HG03457 (cell line): Measurements from ENCODE around the gene CMSS1.

Experiments used
- ATAC-seq: cut with Tn5 transposase; IDR thresholded peaks from one replicate; pipeline ENCODE4 v1.9.1; 2021; ENCODE audit warnings: moderate number of reproducible peaks; ENCODE audit not compliant: unreplicated experiment

CMSS1 gene

GRCh38 chr3:99850608-99851007 lies 32.9 kb downstream of the CMSS1 start:
- no peak for ATAC-seq

GRCh38 chr3:99851955-99852354 lies 34.3 kb downstream of the CMSS1 start:
- no peak for ATAC-seq

- no peak for ATAC-seq
These were observed 35.2 kb downstream of the CMSS1 start for GRCh38 chr3:99852851-99853250.

GRCh38 chr3:99854756-99855298 lies 37.2 kb downstream of the CMSS1 start:
- ATAC-seq, result no peak

GRCh38 chr3:99855900-99856299 lies 38.2 kb downstream of the CMSS1 start:
- ATAC-seq, result no peak

- no peak for ATAC-seq
These were observed 39.0 kb downstream of the CMSS1 start for GRCh38 chr3:99856437-99857220.

- ATAC-seq, result no peak
These were observed 39.6 kb downstream of the CMSS1 start for GRCh38 chr3:99857278-99857677.

GRCh38 chr3:99858469-99858868 lies 40.8 kb downstream of the CMSS1 start:
- ATAC-seq, result no peak

GRCh38 chr3:99859825-99860224 lies 42.2 kb downstream of the CMSS1 start:
- no peak for ATAC-seq

- ATAC-seq, result no peak
These were observed 43.6 kb downstream of the CMSS1 start for GRCh38 chr3:99861216-99861615.

- no peak for ATAC-seq
These were observed 44.5 kb downstream of the CMSS1 start for GRCh38 chr3:99862208-99862607.

GRCh38 chr3:99863002-99863401 lies 45.3 kb downstream of the CMSS1 start:
- ATAC-seq, result no peak

GRCh38 chr3:99863588-99863987 lies 45.9 kb downstream of the CMSS1 start:
- ATAC-seq, result no peak

GRCh38 chr3:99864289-99864688 lies 46.6 kb downstream of the CMSS1 start:
- ATAC-seq, result no peak

GRCh38 chr3:99865321-99865720 lies 47.7 kb downstream of the CMSS1 start:
- no peak for ATAC-seq

GRCh38 chr3:99866261-99866761 lies 48.6 kb downstream of the CMSS1 start:
- no peak for ATAC-seq

GRCh38 chr3:99867594-99868310 lies 50.1 kb downstream of the CMSS1 start:
- no peak for ATAC-seq

GRCh38 chr3:99868311-99868646 lies 50.6 kb downstream of the CMSS1 start:
- no peak for ATAC-seq

- ATAC-seq, result no peak
These were observed 52.0 kb downstream of the CMSS1 start for GRCh38 chr3:99869621-99870020.

- ATAC-seq, result no peak
These were observed 53.0 kb downstream of the CMSS1 start for GRCh38 chr3:99870712-99871111.

- ATAC-seq, result no peak
These were observed 53.8 kb downstream of the CMSS1 start for GRCh38 chr3:99871231-99872045.
